GM12872 (cell line): ENCODE measurements around the gene PARL.

ENCODE experiments used
- TF ChIP-seq, protein P1 (sequence below): IDR thresholded peaks from 3 replicates; pipeline ENCODE4 v1.5.1; 2011; ENCODE audit warnings: low read depth, mild to moderate bottlenecking, low read length, moderate library complexity; ENCODE audit not compliant: insufficient read depth

The PARL gene

DNA sequence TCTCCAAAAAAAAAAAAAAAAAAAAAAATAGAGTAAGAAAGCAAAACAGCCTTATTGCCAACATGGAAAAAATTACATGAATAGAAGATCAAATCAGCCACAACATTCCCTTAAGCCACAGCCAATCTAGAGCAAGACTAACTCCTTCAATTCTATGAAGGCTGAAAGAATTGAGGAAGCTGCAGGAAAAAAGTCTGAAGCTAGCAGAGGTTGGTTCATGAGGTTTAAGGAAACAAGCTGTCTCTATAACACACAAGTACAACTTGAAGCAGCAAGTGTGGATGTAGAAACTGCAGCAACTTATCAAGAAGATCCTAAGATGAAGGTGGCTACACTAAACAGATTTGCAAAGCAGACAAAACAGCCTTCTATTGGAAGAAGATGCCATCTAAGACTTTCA is 9.3 kb downstream of the PARL start:
- TF ChIP-seq, protein P1, sequence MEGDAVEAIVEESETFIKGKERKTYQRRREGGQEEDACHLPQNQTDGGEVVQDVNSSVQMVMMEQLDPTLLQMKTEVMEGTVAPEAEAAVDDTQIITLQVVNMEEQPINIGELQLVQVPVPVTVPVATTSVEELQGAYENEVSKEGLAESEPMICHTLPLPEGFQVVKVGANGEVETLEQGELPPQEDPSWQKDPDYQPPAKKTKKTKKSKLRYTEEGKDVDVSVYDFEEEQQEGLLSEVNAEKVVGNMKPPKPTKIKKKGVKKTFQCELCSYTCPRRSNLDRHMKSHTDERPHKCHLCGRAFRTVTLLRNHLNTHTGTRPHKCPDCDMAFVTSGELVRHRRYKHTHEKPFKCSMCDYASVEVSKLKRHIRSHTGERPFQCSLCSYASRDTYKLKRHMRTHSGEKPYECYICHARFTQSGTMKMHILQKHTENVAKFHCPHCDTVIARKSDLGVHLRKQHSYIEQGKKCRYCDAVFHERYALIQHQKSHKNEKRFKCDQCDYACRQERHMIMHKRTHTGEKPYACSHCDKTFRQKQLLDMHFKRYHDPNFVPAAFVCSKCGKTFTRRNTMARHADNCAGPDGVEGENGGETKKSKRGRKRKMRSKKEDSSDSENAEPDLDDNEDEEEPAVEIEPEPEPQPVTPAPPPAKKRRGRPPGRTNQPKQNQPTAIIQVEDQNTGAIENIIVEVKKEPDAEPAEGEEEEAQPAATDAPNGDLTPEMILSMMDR = no peak

GRCh38 chr3:183873914-183874313 is 10.8 kb downstream of the PARL start:
- TF ChIP-seq, protein P1 = no peak

DNA sequence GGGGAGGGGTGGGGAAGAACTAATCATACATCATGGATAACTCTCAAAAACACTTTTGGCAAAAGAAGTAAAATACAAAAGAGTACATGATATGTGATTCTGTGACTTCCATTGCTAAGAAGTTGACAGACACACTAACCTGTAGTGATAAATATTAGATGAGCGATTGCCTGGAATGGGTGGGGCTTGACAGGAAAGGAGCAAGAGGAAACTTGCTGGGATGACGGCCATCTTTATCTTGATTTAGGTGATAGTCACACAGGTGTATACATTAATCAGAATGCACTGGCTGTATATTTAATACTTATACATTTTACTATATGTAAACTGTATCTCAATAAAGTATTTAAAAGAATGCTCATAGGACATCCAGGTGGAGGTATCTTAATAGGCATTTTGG is 13.1 kb downstream of the PARL start:
- TF ChIP-seq, protein P1 = no peak

DNA sequence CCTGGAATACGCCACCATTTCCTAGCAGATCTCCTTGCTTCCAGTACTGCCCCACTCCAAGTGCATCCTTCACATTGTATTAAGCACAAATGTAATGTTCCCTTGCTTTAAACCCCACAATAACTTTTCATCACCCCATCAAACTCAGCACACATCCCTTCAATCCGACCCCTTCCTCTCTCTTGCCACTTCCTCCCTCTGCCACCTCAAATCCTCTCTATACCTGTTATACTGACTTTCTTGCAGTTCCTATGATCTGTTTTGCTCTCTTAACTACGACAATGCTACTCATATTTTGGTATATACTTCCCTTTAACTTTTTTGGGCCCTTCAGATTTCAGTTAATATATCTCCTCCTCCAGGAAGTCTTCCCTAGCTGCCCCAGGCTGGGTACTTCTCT is 14.1 kb downstream of the PARL start:
- TF ChIP-seq, protein P1 = no peak

DNA sequence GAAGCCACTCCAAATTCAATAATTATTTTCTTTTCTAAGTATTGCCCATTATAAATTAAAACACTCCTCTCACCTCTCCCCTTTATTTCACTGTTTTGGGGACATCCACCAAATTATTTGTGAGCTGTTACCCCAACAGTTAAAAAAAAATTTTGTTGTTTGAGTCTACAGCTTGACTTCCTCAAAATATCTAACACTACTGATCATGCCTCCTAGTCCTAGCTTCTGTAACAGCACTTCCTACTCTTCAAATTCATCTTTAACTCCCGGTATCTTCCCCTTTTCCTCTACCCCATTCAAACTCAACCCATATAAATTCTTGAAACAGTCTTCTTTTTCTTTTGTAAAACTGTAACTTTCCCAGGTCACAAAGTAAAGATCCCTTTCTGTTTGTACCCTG is 15.9 kb downstream of the PARL start:
- TF ChIP-seq, protein P1 = no peak

- TF ChIP-seq, protein P1 = no peak
Measured at GRCh38 chr3:183862610-183863009, 22.1 kb downstream of the PARL start.

DNA sequence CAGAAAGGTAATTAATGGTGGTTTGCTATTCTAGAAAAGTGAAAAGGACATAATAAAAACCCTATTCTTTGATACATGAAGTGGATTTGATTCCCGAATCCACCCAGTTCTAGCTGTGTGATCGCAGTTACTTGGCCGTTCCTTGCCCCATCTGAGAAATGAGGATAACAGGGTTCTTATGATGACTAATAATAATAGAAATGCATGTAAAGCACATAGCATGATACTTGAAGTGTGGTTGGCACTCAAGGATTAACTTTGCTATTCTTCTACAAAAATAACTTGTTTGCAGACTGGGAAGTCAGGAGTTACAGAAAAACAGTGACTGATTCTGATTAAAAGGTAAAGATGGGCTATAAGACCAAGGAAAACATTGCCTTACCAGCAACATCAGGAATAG is 26.8 kb downstream of the PARL start:
- TF ChIP-seq, protein P1 = no peak
